Neural cell (in vitro differentiated cells): ENCODE data around the gene RCL1.

Experiments used
- EP300 ChIP-seq: fragments of 450-650 bp; conservative IDR thresholded peaks from 2 replicates; pipeline ENCODE4 v1.6.1; 2014; ENCODE audit warnings: antibody characterized with exemption, mild to moderate bottlenecking, moderate library complexity; ENCODE audit not compliant: poor library complexity, severe bottlenecking
- EZH2 ChIP-seq: fragments of 200-600, 300-800 bp; shearing (Covaris generic), sonication (generic); IDR thresholded peaks from 2 replicates; pipeline ENCODE4 v1.6.1; 2014; ENCODE audit warnings: antibody characterized with exemption, low read length, borderline replicate concordance, mild to moderate bottlenecking; ENCODE audit not compliant: insufficient read depth, poor library complexity, severe bottlenecking
- POLR2AphosphoS5 ChIP-seq: IDR thresholded peaks from 2 replicates; pipeline ENCODE4 v1.6.1; 2012
- TAF1 ChIP-seq: IDR thresholded peaks from 2 replicates; pipeline ENCODE4 v1.6.1; 2012; ENCODE audit warnings: low read depth
- TF ChIP-seq, protein P1 (sequence below): fragments of 450-650 bp; IDR thresholded peaks from 2 replicates; pipeline ENCODE4 v1.5.1; 2014; ENCODE audit warnings: antibody characterized with exemption, mild to moderate bottlenecking, moderate library complexity; ENCODE audit not compliant: poor library complexity, severe bottlenecking
- TF ChIP-seq, protein P2 (sequence below): IDR thresholded peaks from 2 replicates; pipeline ENCODE4 v1.6.1; 2012; ENCODE audit warnings: borderline replicate concordance

DNA sequence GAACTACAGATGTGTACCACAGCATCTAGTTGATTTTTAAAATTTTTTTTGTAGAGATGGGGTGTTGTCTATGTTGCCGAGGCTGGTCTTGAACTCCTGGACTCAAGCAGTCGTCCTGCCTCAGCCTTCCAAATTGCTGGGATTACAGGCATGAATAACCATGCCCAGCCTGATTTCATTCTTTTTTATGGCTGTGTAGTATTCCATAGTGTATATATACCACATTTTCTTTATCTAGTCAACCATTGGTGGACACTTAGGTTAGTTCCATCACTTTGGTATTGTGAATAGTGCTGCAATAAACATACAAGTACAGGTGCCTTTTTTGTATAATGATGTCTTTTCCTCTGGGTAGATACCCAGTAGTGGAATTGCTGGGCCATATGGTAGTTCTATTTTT lies 3.8 kb downstream of the RCL1 start:
- TF ChIP-seq TAF1 (no peak), EZH2 (no peak), POLR2AphosphoS5 (no peak), EP300 (no peak)
- TF ChIP-seq, protein P1, sequence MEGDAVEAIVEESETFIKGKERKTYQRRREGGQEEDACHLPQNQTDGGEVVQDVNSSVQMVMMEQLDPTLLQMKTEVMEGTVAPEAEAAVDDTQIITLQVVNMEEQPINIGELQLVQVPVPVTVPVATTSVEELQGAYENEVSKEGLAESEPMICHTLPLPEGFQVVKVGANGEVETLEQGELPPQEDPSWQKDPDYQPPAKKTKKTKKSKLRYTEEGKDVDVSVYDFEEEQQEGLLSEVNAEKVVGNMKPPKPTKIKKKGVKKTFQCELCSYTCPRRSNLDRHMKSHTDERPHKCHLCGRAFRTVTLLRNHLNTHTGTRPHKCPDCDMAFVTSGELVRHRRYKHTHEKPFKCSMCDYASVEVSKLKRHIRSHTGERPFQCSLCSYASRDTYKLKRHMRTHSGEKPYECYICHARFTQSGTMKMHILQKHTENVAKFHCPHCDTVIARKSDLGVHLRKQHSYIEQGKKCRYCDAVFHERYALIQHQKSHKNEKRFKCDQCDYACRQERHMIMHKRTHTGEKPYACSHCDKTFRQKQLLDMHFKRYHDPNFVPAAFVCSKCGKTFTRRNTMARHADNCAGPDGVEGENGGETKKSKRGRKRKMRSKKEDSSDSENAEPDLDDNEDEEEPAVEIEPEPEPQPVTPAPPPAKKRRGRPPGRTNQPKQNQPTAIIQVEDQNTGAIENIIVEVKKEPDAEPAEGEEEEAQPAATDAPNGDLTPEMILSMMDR, result no peak
- TF ChIP-seq, protein P2, sequence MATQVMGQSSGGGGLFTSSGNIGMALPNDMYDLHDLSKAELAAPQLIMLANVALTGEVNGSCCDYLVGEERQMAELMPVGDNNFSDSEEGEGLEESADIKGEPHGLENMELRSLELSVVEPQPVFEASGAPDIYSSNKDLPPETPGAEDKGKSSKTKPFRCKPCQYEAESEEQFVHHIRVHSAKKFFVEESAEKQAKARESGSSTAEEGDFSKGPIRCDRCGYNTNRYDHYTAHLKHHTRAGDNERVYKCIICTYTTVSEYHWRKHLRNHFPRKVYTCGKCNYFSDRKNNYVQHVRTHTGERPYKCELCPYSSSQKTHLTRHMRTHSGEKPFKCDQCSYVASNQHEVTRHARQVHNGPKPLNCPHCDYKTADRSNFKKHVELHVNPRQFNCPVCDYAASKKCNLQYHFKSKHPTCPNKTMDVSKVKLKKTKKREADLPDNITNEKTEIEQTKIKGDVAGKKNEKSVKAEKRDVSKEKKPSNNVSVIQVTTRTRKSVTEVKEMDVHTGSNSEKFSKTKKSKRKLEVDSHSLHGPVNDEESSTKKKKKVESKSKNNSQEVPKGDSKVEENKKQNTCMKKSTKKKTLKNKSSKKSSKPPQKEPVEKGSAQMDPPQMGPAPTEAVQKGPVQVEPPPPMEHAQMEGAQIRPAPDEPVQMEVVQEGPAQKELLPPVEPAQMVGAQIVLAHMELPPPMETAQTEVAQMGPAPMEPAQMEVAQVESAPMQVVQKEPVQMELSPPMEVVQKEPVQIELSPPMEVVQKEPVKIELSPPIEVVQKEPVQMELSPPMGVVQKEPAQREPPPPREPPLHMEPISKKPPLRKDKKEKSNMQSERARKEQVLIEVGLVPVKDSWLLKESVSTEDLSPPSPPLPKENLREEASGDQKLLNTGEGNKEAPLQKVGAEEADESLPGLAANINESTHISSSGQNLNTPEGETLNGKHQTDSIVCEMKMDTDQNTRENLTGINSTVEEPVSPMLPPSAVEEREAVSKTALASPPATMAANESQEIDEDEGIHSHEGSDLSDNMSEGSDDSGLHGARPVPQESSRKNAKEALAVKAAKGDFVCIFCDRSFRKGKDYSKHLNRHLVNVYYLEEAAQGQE, result no peak
